GM18505 (cell line): ENCODE results near the gene SZT2.

Experiments
- ATAC-seq: cut with Tn5 transposase; IDR thresholded peaks from one replicate; pipeline ENCODE4 v1.9.1; 2021; ENCODE audit not compliant: unreplicated experiment
- POLR2A ChIP-seq: IDR thresholded peaks from 4 replicates; pipeline ENCODE4 v1.6.1; 2011; ENCODE audit warnings: borderline replicate concordance; ENCODE audit not compliant: insufficient read depth, insufficient read length; ENCODE audit errors: extremely low read depth

SZT2 gene

GRCh38 chr1:43441166-43441893 is 51.6 kb downstream of the SZT2 start:
- no peak for ATAC-seq
- no peak for TF ChIP-seq POLR2A

GRCh38 chr1:43441894-43442637 is 52.4 kb downstream of the SZT2 start:
- no peak for TF ChIP-seq POLR2A
- ATAC-seq = no peak

GRCh38 chr1:43442756-43443155 is 53.1 kb downstream of the SZT2 start:
- no peak for ATAC-seq
- no peak for TF ChIP-seq POLR2A

- TF ChIP-seq POLR2A = no peak
- no peak for ATAC-seq
Observed at GRCh38 chr1:43443197-43443946, 53.7 kb downstream of the SZT2 start.

- ATAC-seq = no peak
- TF ChIP-seq POLR2A = no peak
Observed at GRCh38 chr1:43444151-43444828, 54.6 kb downstream of the SZT2 start.

- TF ChIP-seq POLR2A = no peak
- ATAC-seq = no peak
Observed at GRCh38 chr1:43444836-43445235, 55.1 kb downstream of the SZT2 start.

GRCh38 chr1:43445606-43446387 is 56.1 kb downstream of the SZT2 start:
- no peak for TF ChIP-seq POLR2A

GRCh38 chr1:43446388-43446740 is 56.7 kb downstream of the SZT2 start:
- no peak for TF ChIP-seq POLR2A
- ATAC-seq = no peak

More at GRCh38 chr1:43445606-43446387, 56.1 kb downstream of the SZT2 start:
- no peak for ATAC-seq

- ATAC-seq = no peak
- TF ChIP-seq POLR2A = no peak
Observed at GRCh38 chr1:43446881-43447835, 57.5 kb downstream of the SZT2 start.

GRCh38 chr1:43447891-43448708 is 58.4 kb downstream of the SZT2 start:
- no peak for ATAC-seq
- TF ChIP-seq POLR2A = no peak
